Suprapubic skin (tissue), 4 donors: ENCODE results near the gene CTNNA3. TPM values are rescaled to one million over a fixed set of nuclear protein-coding genes. Genes with fewer than 3 reads are reported as not detected.

ENCODE experiments used
- DNase-seq, 2 donors: peaks; one replicate each; pipeline ENCODE4 v3.0.0-alpha.2; 2019; ENCODE audit warnings: low spot score in 2 of 2
- H3K27ac ChIP-seq: fragments of 200-600 bp; sonication (generic); one replicate; pipeline ENCODE4 v1.5.1; 2019
- H3K27me3 ChIP-seq: fragments of 200-600 bp; sonication (generic); one replicate; pipeline ENCODE4 v1.5.1; 2019
- H3K36me3 ChIP-seq: fragments of 200-600 bp; sonication (generic); one replicate; pipeline ENCODE4 v1.5.1; 2019
- H3K4me1 ChIP-seq: fragments of 200-600 bp; sonication (generic); one replicate; pipeline ENCODE4 v1.5.1; 2019
- H3K4me3 ChIP-seq: fragments of 200-600 bp; sonication (generic); one replicate; pipeline ENCODE4 v1.5.1; 2019; ENCODE audit warnings: mild to moderate bottlenecking
- H3K9me3 ChIP-seq: fragments of 200-600 bp; sonication (generic); one replicate; pipeline ENCODE4 v1.5.1; 2019
- EP300 ChIP-seq: sonication (generic); formaldehyde crosslinking; IDR thresholded peaks from one replicate; pipeline ENCODE4 v1.6.1; 2017; ENCODE audit warnings: antibody characterized with exemption
- POLR2A ChIP-seq, 2 donors: fragments of 450-650 bp; IDR thresholded peaks; one replicate each; pipeline ENCODE4 v1.6.1; 2017; ENCODE audit warnings: antibody characterized with exemption in 2 of 2, mild to moderate bottlenecking in 2 of 2, moderate library complexity in 2 of 2
- POLR2AphosphoS5 ChIP-seq, 3 donors: sonication (generic); formaldehyde crosslinking; IDR thresholded peaks; one replicate each; pipeline ENCODE4 v1.6.1; 2017; ENCODE audit warnings: antibody characterized with exemption in 3 of 3
- WGBS: methylation state at CpG from one replicate; pipeline ENCODE4 v1.1.5; 2018; 5-methylcytosine and 5-hydroxymethylcytosine counted together
- total RNA-seq, 4 donors: library from RNA; depleted of rRNA; stranded (reverse); fragments of >200 nt; gene quantifications; one replicate each; pipeline ENCODE4 v1.1.0, GENCODE V29; 2016
- TF ChIP-seq, protein P1 (sequence below), 2 donors: fragments of 200-600 bp in 1 of 2; fragments of 450-650 bp in 1 of 2; sonication (generic) in 1 of 2; IDR thresholded peaks; one replicate each; pipeline ENCODE4 v1.5.1; 2016 to 2019; ENCODE audit warnings: antibody characterized with exemption in 2 of 2, mild to moderate bottlenecking in 1 of 2, moderate library complexity in 1 of 2

CTNNA3 gene
- total RNA-seq, 4 donors from 2014 or later, result 0.08 to 0.29 (median 0.21) TPM

GRCh38 chr10:67144530-67144929 lies 551.5 kb downstream of the CTNNA3 start:
- Histone ChIP-seq H3K27me3 (no peaks in the 10 kb centered on the region), H3K36me3 (no peaks in the 10 kb centered on the region), H3K4me1 (no peaks in the 10 kb centered on the region), H3K9me3 (no peaks in the 10 kb centered on the region), H3K4me3 (no peak overlapping the region), H3K27ac (no peak overlapping the region)
- WGBS, result 97% methylated on average over 1 of the region's 1 CpG
- no peak for DNase-seq
- TF ChIP-seq POLR2AphosphoS5 (IDR thresholded peaks at IDR 0.05) (no peak), EP300 (no peak), POLR2A (IDR thresholded peaks at IDR 0.05) (no peak)
- TF ChIP-seq, protein P1, sequence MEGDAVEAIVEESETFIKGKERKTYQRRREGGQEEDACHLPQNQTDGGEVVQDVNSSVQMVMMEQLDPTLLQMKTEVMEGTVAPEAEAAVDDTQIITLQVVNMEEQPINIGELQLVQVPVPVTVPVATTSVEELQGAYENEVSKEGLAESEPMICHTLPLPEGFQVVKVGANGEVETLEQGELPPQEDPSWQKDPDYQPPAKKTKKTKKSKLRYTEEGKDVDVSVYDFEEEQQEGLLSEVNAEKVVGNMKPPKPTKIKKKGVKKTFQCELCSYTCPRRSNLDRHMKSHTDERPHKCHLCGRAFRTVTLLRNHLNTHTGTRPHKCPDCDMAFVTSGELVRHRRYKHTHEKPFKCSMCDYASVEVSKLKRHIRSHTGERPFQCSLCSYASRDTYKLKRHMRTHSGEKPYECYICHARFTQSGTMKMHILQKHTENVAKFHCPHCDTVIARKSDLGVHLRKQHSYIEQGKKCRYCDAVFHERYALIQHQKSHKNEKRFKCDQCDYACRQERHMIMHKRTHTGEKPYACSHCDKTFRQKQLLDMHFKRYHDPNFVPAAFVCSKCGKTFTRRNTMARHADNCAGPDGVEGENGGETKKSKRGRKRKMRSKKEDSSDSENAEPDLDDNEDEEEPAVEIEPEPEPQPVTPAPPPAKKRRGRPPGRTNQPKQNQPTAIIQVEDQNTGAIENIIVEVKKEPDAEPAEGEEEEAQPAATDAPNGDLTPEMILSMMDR (IDR thresholded peaks at IDR 0.05), result no peak

GRCh38 chr10:67141300-67141699 lies 554.7 kb downstream of the CTNNA3 start:
- H3K27ac ChIP-seq, result no peak overlapping the region
- H3K27me3 ChIP-seq, result no peaks in the 10 kb centered on the region
- TF ChIP-seq, protein P1 (IDR thresholded peaks at IDR 0.05), result no peak
- TF ChIP-seq EP300 (no peak), POLR2AphosphoS5 (IDR thresholded peaks at IDR 0.05) (no peak), POLR2A (IDR thresholded peaks at IDR 0.05) (no peak)
- H3K4me3 ChIP-seq, result no peak overlapping the region
- no peaks in the 10 kb centered on the region for H3K9me3 ChIP-seq
- no peak for DNase-seq
- H3K4me1 ChIP-seq, result no peaks in the 10 kb centered on the region
- 69% methylated on average over 6 of the region's 6 CpGs for WGBS
- no peaks in the 10 kb centered on the region for H3K36me3 ChIP-seq

GRCh38 chr10:67140641-67141040 lies 555.4 kb downstream of the CTNNA3 start:
- H3K9me3 ChIP-seq, result no peaks in the 10 kb centered on the region
- WGBS, result 43% methylated on average over 2 of the region's 2 CpGs
- no peak for DNase-seq
- no peak overlapping the region for H3K27ac ChIP-seq
- H3K4me3 ChIP-seq, result no peak overlapping the region
- no peaks in the 10 kb centered on the region for H3K36me3 ChIP-seq
- no peaks in the 10 kb centered on the region for H3K4me1 ChIP-seq
- no peaks in the 10 kb centered on the region for H3K27me3 ChIP-seq
- TF ChIP-seq, protein P1 (IDR thresholded peaks at IDR 0.05), result no peak
- no peak for TF ChIP-seq POLR2A (IDR thresholded peaks at IDR 0.05)
- TF ChIP-seq POLR2AphosphoS5 (IDR thresholded peaks at IDR 0.05), result no peak
- no peak for TF ChIP-seq EP300

DNA sequence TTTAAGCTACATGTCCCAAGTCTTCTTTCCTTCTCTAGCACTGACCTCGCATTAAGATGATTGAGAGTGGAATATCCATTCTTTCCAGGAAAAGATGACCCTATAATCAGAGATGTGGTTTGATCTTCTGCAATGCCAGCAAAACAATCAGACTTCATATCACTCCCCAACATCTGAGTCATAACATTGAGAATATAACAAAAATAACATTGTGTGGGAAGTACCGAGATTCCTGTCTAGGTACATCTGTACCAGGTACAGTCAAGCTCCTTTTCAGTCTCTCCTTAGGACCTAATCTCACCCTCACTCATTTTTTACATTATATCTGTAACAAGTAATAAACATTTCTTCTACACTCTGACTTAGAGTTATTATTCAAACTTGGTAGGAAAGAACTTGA lies 568.6 kb downstream of the CTNNA3 start:
- Histone ChIP-seq H3K36me3 (no peaks in the 10 kb centered on the region), H3K4me1 (no peaks in the 10 kb centered on the region), H3K9me3 (no peaks in the 10 kb centered on the region), H3K4me3 (no peak overlapping the region), H3K27ac (no peak overlapping the region), H3K27me3 (no peaks in the 10 kb centered on the region)
- no peak for DNase-seq
- 79% methylated on average over 2 of the region's 2 CpGs for WGBS
- no peak for TF ChIP-seq POLR2A (IDR thresholded peaks at IDR 0.05)
- TF ChIP-seq POLR2AphosphoS5 (IDR thresholded peaks at IDR 0.05), result no peak
- TF ChIP-seq, protein P1 (IDR thresholded peaks at IDR 0.05), result no peak
- no peak for TF ChIP-seq EP300

- H3K27ac ChIP-seq, result no peak overlapping the region
- H3K4me1 ChIP-seq, result no peaks in the 10 kb centered on the region
- no peaks in the 10 kb centered on the region for H3K36me3 ChIP-seq
- H3K9me3 ChIP-seq, result no peaks in the 10 kb centered on the region
- DNase-seq, result no peak
- 44% methylated on average over 1 of the region's 1 CpG for WGBS
- TF ChIP-seq POLR2AphosphoS5 (IDR thresholded peaks at IDR 0.05) (no peak), POLR2A (IDR thresholded peaks at IDR 0.05) (no peak), EP300 (no peak)
- TF ChIP-seq, protein P1 (IDR thresholded peaks at IDR 0.05), result no peak
- no peak overlapping the region for H3K4me3 ChIP-seq
- no peaks in the 10 kb centered on the region for H3K27me3 ChIP-seq
Observed at GRCh38 chr10:67119651-67120050, 576.3 kb downstream of the CTNNA3 start.
